SH-SY5Y (cell line): ENCODE data around the gene TMEM178B.

Source experiments
- GATA2 ChIP-seq: IDR thresholded peaks from 2 replicates; pipeline ENCODE4 v1.6.1; 2011; ENCODE audit warnings: mild to moderate bottlenecking, low read depth, low read length
- GATA3 ChIP-seq: IDR thresholded peaks from 2 replicates; pipeline ENCODE4 v1.6.1; 2011; ENCODE audit warnings: low read depth, mild to moderate bottlenecking, low read length, moderate library complexity

Gene TMEM178B

DNA sequence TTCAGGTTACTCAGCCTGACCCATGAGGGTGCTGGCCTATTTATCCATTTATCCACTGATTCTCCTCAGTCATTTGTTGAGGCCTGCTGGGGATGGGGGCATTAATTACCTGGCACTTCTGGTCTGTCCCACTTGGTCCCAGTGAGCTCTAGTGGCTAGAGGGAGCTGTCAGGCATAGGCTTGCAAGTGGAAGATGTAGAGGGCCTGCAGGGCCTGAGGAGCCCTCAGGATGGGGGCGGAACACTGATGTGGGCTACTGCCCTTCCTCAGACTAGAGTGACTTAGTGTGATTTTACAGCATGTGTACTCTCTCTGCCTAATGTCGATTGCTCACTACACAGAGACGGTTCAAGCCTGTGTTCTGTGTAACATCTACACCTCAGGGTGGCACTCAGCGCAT is 45.3 kb downstream of the TMEM178B start:
- TF ChIP-seq GATA2 (no peak), GATA3 (no peak)

DNA sequence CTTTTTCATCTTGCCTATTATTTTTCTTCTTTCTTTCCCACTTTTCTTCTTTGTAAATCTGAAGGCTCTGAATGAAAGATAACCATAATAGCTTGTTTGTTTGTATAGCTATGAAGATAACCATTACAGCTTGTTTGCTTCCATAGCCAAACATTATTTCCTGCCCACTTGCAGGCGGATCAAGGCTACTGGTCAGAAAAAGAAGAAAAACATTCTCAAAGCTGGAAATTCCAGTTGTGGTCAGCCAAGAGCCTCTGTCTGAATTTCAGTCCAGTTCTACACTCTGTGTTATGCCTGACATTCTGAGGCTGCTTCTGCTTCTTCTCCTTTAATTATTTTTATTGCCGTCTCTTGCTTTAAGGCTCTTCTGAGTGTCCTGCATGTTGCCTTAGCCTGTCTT is 48.9 kb downstream of the TMEM178B start:
- TF ChIP-seq GATA2 = no peak

DNA sequence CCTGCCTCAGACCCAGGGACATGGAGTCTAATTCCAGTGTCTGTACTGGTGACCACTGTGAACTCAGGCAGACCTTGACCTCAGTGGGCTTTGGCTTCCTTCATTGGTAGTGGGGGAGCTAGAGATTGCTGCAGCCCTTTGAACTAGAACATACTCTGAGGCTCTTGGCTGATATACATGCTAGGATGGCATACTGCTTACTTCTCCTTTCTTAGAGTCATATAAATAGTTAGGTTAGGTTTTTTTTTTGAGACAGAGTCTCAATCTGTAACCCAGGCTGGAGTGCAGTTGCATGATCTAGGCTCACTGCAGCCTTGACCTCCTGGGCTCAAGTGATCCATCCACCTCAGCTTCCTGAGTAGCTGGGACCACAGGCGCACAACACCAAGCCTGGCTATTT is 49.7 kb downstream of the TMEM178B start:
- TF ChIP-seq GATA2 (no peak), GATA3 (no peak)

DNA sequence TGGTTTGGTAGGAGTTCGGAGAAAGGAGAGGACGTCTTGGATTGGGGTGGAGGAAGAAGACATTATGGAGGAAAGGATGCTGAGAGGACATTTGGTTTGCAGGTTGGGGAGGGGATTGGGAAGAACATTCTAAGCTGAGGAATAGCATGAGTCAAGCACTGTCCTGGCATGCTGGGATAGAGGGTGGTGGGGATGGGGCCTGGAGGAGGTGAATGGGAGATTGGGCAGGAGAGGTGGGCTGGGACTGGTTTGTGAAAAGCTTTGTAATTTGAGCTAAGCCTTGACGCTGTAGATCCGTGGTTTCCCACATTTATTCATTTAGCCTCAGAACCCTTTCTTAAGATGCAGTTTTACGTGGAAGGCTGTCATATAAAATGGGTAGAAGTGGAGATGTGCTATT is 52.2 kb downstream of the TMEM178B start:
- TF ChIP-seq GATA3 (no peak), GATA2 (no peak)

DNA sequence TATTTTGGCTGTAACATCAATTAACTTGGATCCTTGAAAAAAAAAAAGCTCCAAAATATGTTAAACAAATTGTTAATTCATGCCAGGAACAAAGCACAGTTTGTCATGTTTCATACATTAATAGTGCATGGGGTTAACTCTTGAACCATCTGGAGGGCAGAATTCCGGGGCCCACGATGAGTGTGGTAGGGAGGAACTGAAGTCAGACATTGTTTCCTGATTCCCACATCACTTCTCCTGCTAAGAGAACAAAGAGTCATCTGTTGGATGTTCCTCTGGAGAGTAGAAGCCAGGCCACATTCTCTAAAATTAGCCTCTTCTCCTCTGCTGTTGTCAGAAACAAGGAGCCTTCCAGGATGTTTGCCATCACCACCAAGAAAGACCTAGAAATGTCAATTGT is 54.6 kb downstream of the TMEM178B start:
- TF ChIP-seq GATA3 = no peak
- TF ChIP-seq GATA2 = no peak

DNA sequence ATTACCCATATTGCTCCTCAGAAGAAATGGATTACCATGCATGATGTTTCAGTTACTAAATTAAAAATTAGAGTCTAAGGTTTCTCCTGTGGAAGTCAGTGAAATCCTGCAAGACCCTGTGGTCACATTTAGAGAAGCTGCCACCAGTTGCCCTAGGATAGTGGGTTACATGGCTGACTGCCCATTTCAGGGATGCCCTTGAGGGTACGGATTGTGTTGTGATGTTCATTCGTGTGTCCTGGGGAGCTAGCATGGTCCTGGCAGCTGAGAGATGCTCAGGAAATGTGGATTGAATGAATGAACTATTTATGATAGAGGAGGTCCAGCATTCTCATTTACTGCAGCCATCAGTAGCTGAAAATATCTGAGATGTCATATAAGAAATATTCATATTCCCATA is 55.1 kb downstream of the TMEM178B start:
- TF ChIP-seq GATA2 (no peak), GATA3 (no peak)

DNA sequence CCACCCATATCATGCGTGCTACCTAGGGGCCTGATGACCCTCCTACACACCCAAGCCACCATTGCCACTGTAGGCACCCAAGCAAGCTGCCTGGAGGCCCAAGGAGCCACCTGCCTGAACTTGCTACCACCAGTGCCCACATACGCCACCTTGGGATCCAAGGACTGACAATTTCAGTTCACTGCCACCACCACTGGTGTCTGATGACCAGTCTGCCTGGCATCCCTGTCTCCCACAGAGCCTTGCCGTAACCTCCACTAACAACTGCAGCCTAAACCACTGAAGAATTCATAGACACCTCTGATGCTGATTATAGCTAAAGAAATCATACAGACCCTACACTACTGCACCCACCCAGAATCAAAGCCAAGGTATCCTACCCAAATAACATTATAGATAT is 58.8 kb downstream of the TMEM178B start:
- TF ChIP-seq GATA3 (no peak), GATA2 (no peak)

DNA sequence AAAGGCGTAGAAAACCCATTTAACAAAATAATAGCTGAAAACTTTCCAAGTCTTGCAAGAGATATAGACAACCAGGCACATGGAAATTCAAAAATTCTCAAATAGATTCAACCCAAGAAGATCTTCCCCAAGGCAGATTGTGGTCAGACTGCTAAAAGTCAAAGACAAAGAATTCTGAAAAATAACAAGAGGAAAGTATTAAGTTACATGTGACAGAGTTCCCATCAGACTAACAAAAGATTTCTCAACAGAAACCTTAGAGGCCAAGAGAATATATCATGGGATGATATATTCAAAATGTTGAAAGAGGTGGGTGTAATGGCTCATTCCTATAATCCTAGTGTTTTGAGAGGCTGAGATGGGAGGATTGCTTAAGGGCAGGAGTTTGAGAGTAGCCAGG is 59.8 kb downstream of the TMEM178B start:
- TF ChIP-seq GATA2 (no peak), GATA3 (no peak)

DNA sequence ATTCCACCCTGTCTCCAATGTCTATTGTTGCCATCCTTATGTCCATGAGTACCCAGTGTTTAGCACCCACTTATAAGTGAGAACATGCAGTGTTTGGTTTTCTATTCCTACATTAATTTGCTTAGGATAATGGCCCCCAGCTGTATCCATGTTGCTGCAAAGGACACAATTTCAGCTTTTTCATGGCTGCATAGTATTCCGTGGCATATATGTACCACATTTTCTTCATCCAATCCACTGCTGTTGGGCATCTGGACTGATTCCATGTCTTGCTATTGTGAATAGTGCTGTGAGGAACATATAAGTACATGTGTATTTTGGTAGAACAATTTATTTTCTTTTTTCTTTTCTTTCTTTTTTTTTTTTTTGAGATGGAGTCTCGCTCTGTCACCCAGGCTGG is 68.2 kb downstream of the TMEM178B start:
- TF ChIP-seq GATA2 (no peak), GATA3 (no peak)

DNA sequence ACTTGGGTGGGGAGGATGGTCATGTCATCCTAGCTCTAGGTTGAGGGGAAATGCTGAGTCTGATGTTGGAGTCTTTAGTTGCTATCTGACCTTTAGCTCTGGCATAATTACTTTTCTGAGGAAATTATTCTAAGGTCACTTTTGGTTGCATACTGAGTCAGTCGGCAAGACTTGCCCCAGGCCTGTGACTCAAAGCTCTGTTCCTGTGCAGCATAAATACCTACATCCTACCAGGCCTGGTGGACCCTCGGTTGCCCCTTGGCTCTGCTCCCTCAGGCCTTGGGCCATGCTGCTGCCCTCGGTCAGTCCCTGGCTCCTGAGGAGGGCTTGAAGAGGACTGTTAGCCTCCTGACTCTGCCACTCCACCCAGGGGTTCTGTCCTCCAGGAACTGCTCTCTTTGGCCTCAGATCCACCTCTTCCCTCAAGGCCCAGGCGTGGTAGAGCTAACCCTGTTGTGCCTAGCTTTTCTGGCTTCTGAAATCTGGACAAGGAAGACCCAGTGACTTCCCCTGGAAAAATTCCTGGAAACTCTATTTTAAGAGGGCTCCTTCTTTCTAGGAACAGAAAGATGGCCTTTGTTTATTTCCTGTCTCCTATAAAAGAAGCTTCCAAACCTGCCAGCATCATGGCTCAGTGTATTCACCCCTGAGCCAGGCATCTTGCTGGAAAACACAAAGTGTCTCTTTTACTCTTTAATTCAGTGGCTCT is 71.2 kb downstream of the TMEM178B start:
- no peak for TF ChIP-seq GATA3
- no peak for TF ChIP-seq GATA2

DNA sequence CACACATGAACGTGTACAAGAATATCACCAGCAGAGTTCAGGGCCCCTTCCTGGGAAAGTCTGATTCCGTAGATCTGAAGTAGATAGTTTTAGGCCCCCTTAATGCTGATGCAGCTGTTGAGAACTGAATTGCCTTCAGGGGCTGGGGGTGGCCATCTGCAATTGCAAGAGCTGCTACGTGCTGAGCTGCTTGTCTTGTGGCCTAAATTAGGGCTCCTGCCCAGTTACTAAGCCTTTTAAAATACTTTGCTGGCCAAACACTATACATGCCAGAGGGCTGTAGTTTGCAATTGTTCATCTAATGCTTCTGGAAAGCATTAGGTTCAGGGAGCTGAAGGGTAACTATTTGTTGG is 71.7 kb downstream of the TMEM178B start:
- TF ChIP-seq GATA3 (no peak), GATA2 (peak; percentile 75)

DNA sequence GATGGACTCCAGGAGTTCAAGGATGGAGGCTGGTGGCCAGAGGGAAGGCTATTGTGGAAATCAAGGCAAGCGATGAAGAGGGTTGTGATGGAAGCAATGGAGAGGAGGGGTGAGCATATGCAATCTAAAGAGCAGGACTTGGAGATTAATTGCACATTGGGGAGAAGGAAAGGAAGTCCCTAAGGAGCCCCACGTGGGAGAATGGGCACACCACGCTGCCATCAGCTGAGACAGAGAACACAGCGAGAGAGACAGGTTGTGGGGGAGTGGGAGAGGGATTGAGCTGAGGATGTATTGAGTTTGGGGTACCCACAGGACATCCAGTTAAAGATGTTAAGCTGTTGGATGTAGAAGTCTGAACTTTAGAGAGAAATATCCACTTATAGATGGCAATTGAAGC is 73.6 kb downstream of the TMEM178B start:
- TF ChIP-seq GATA3 (no peak), GATA2 (no peak)

DNA sequence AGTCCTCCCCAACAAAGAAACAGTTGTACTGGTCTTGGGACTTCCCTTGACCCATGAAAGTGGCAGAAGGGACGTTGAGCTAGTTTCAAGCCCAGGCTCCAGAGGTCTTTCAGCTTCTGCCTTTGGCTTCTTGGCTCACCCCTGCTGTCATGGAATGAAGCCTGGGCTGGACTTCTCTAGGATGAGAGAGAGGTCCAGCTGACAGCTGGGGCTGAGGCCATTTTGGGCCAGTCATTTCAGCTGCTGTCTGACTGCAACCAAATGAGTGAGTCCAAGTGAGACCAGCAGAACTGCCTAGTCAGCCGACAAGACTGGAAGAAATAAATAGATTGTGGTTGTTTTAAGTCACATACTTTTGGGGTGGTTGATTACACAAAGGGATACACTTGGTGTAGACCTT is 76.6 kb downstream of the TMEM178B start:
- TF ChIP-seq GATA2 (no peak), GATA3 (no peak)

DNA sequence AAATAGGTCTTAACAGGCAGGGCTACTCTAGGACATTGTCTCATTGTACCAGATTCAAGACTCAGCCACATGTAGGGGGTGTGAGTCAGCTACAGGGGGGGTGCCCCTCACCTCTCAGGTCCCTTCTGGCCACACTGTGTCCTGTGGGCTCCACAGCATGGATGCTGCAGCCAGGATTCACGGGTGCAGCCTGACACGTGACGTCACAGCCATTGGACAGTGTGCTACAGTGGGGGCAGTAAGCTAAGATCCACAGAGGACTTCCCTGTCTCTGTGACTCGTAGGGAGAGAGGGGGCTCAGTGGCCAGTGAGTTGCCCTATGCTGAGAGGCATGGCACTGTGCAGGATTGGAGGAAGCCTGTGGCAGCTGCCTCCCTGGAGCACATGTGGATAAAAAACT is 77.9 kb downstream of the TMEM178B start:
- TF ChIP-seq GATA3 (no peak), GATA2 (no peak)

DNA sequence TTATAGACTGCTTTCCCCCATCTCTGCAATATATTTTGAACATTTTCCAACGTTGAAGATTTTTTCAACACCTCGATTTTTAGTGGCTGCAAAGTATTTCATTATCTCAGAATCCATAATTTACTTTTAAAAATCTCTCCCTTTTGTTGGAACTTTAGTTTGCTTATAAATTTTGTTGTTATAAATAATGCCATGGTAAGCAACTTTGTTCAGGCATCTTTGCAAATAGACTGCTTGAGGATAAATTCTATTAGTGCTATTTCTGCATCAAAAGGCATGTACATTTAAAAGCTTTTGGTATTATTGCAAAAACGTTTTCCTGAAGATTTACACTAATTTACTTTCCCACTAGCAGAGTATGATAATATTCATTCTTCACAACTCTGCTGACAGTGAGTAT is 79.4 kb downstream of the TMEM178B start:
- TF ChIP-seq GATA2 (no peak), GATA3 (no peak)

DNA sequence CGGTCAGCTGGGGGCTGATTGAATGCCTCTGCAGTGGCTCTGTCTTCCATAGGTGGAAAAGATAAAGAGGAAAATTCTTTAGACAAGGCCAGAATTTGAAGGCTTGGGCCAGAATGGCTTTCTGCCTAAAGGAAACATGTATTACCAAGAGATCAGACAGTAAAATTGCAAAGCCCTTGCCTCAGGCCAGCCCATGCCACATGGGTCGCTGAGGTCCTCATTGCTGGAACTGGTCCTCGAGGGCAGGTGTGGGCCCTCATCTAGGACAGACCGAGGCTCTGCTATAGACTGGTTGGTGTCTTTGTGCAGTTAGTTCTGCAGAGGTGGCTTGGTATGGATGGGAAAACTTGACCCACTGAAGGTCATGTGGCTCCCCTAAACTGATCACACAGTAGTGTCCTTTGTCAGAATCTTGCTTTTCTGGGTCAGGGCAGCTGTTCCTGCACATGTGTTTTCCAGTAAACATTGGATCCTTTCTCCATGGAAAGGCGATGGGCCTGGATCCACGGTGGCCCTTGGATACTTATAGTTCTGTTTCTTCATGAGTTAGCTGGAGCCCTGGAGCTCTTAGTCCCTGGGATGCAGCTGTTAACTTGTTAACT is 80.4 kb downstream of the TMEM178B start:
- TF ChIP-seq GATA3 (no peak), GATA2 (no peak)

DNA sequence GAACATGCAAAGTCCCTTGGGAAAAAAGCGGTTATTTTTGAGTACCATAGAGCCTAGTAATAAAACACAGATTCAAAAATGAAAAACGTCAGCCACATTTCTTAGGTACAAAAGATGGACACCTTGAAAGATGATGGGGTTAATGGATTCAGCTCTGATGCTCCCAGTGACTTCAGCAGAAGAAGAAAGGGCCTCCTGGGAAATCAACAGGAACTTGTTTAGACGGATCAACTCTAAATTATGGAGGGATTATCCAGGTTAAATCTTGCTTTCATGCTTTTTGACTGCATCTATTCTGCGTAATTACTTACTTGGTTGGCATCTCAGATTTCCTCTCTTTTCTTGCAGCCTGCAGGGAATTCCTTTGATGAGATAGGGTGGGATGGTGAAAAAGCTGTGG is 82.5 kb downstream of the TMEM178B start:
- no peak for TF ChIP-seq GATA2
- TF ChIP-seq GATA3 = no peak
